Loucy (cell line): ENCODE results near the gene PLP1.

Experiments
- H2AFZ ChIP-seq: fragments of 200-600 bp; sonication (generic); 2 replicates; pipeline ENCODE4 v1.6.0; 2016; ENCODE audit warnings: antibody characterized with exemption, mild to moderate bottlenecking, low read length, moderate library complexity
- H3F3A ChIP-seq: fragments of 200-600 bp; 2 replicates; pipeline ENCODE4 v1.6.0; 2016; ENCODE audit warnings: antibody characterized with exemption, low read depth, mild to moderate bottlenecking
- H3K27me3 ChIP-seq: fragments of 200-600 bp; sonication (generic); 2 replicates; pipeline ENCODE4 v1.6.1; 2014; ENCODE audit warnings: low read length, mild to moderate bottlenecking; ENCODE audit not compliant: insufficient read depth, poor library complexity, severe bottlenecking
- H3K36me3 ChIP-seq: fragments of 200-600 bp; sonication (generic); 2 replicates; pipeline ENCODE4 v1.6.1; 2016; ENCODE audit warnings: low read length; ENCODE audit not compliant: insufficient read depth
- H3K4me1 ChIP-seq: fragments of 200-600 bp; sonication (generic); 2 replicates; pipeline ENCODE4 v1.5.1; 2014; ENCODE audit warnings: low read length, mild to moderate bottlenecking; ENCODE audit not compliant: insufficient read depth, poor library complexity, severe bottlenecking
- H3K4me2 ChIP-seq: fragments of 200-600 bp; sonication (generic); 2 replicates; pipeline ENCODE4 v1.6.0; 2014; ENCODE audit warnings: antibody characterized with exemption, low read length, low read depth, mild to moderate bottlenecking; ENCODE audit not compliant: poor library complexity, severe bottlenecking
- H3K4me3 ChIP-seq: fragments of 200-600 bp; sonication (generic); 2 replicates; pipeline ENCODE4 v1.5.1; 2014; ENCODE audit warnings: low read length, mild to moderate bottlenecking, mixed read lengths; ENCODE audit not compliant: poor library complexity, severe bottlenecking
- H3K79me2 ChIP-seq: fragments of 200-600 bp; sonication (generic); 2 replicates; pipeline ENCODE4 v1.6.1; 2014; ENCODE audit warnings: low read length; ENCODE audit not compliant: insufficient read depth
- H3K9ac ChIP-seq: fragments of 200-600 bp; sonication (generic); 2 replicates; pipeline ENCODE4 v1.6.0; 2014; ENCODE audit warnings: mild to moderate bottlenecking, low read depth, low read length, moderate library complexity; ENCODE audit not compliant: poor library complexity, severe bottlenecking
- H3K9me2 ChIP-seq: fragments of 200-600 bp; sonication (generic); replicated peaks from 2 replicates; pipeline ENCODE4 v1.6.1; 2016; ENCODE audit warnings: low read depth, low read length, mixed read lengths
- H3K9me3 ChIP-seq: fragments of 200-600 bp; sonication (generic); 2 replicates; pipeline ENCODE4 v1.6.1; 2014; ENCODE audit warnings: mild to moderate bottlenecking, antibody characterized with exemption, low read length, low read depth; ENCODE audit not compliant: insufficient read depth
- H4K20me1 ChIP-seq: fragments of 200-600 bp; sonication (generic); 2 replicates; pipeline ENCODE4 v1.6.0; 2014; ENCODE audit warnings: antibody characterized with exemption, low read length, mild to moderate bottlenecking; ENCODE audit not compliant: insufficient read depth, poor library complexity, severe bottlenecking
- EZH2phosphoT487 ChIP-seq: fragments of 200-600 bp; IDR thresholded peaks from 2 replicates; pipeline ENCODE4 v1.6.1; 2018; ENCODE audit warnings: antibody characterized with exemption, mild to moderate bottlenecking, moderate library complexity, borderline replicate concordance
- TF ChIP-seq, protein P1 (sequence below): fragments of 200-600 bp; sonication (generic); conservative IDR thresholded peaks from 2 replicates; pipeline ENCODE4 v1.5.1; 2014; ENCODE audit warnings: mild to moderate bottlenecking, antibody characterized with exemption, low read length

PLP1 gene

DNA sequence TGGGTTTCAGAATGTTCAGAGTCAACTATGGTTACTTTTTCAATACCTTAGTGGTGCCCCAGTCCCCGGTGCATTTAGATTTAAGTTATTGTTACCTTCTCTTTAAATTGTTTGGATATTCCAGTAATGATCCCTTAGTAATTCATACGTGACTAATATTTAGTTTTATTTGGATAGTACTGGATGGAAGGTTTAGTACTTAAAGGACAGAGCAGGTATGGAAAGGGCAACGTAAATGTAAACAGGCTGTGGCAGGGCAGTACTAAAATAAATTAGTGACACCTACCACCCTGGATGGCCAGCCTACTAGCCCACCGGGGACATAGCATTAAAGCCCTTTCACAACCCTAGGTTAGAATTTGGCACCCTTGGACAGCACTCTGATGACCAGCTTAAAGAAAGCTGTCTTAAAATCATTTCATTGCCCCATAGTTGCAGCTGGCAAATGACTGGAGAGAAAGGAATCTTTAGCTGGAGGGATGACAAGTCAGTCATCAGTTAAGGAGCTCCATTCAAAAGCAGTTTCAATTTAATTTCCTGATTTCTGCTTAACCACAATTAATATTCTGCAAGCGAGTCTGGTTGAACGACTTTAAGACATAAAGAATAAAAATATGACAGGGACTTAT, 16.4 kb downstream of the PLP1 start:
- TF ChIP-seq, protein P1, sequence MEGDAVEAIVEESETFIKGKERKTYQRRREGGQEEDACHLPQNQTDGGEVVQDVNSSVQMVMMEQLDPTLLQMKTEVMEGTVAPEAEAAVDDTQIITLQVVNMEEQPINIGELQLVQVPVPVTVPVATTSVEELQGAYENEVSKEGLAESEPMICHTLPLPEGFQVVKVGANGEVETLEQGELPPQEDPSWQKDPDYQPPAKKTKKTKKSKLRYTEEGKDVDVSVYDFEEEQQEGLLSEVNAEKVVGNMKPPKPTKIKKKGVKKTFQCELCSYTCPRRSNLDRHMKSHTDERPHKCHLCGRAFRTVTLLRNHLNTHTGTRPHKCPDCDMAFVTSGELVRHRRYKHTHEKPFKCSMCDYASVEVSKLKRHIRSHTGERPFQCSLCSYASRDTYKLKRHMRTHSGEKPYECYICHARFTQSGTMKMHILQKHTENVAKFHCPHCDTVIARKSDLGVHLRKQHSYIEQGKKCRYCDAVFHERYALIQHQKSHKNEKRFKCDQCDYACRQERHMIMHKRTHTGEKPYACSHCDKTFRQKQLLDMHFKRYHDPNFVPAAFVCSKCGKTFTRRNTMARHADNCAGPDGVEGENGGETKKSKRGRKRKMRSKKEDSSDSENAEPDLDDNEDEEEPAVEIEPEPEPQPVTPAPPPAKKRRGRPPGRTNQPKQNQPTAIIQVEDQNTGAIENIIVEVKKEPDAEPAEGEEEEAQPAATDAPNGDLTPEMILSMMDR = no peak
- Histone ChIP-seq H4K20me1 (no peaks in the 10 kb centered on the region), H3K36me3 (no peaks in the 10 kb centered on the region), H3K79me2 (no peaks in the 10 kb centered on the region), H3K9ac (no peak overlapping the region), H3K4me1 (no peaks in the 10 kb centered on the region), H3K27me3 (no peaks in the 10 kb centered on the region), H3K9me3 (no peaks in the 10 kb centered on the region), H2AFZ (no peak overlapping the region), H3F3A (no peaks in the 10 kb centered on the region), H3K4me3 (no peak overlapping the region), H3K4me2 (no peak overlapping the region), H3K9me2 (no peaks in the 10 kb centered on the region)

DNA sequence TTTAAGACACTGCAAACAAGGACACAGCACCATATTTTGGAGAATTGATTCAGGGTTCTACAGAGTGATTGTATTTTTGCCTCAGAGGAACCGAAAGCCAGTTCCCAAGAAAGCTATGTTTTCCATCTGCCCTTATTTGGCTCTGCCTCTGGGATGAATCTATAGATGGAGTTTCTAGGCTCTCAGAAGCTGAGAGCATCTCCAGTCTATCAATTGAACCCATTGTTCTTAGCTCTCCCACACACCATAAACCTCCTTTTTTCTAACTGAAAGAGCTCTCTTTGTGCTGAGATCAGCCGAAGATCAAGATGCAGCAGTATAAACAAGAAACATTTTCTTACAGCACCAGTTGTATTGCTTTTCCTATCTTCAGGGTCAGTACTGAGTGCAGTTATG, 16.9 kb downstream of the PLP1 start:
- H3K4me2 ChIP-seq = no peak overlapping the region
- H3K9ac ChIP-seq = no peak overlapping the region
- H4K20me1 ChIP-seq = no peaks in the 10 kb centered on the region
- no peaks in the 10 kb centered on the region for H3K9me2 ChIP-seq
- H3K4me3 ChIP-seq = no peak overlapping the region
- H3K79me2 ChIP-seq = no peaks in the 10 kb centered on the region
- no peaks in the 10 kb centered on the region for H3K27me3 ChIP-seq
- H3K4me1 ChIP-seq = no peaks in the 10 kb centered on the region
- TF ChIP-seq, protein P1 = no peak
- TF ChIP-seq EZH2phosphoT487 = no peak
- no peak overlapping the region for H2AFZ ChIP-seq
- no peaks in the 10 kb centered on the region for H3K36me3 ChIP-seq
- H3K9me3 ChIP-seq = no peaks in the 10 kb centered on the region
- H3F3A ChIP-seq = no peaks in the 10 kb centered on the region

DNA sequence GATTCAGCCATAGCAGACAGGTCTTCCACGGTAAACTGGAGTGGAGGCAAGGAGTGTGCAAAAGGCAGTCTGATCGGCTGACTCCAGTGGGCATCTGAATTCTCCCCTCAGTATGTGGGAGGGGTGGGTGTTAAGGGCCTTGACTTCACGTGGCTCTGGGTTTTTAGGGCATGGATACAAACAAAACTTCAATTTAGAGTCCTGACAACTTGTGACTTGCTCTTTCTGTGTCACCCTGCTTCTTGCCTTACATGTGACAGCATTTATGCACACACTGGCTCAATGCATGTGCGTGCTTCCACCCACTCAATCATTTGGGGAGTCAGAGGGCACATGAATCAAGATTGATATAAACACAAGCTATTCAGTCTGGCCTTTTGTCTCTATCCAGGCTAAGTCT, 17.5 kb downstream of the PLP1 start:
- Histone ChIP-seq H3K4me3 (no peak overlapping the region), H3K9me3 (no peaks in the 10 kb centered on the region), H3K9ac (no peak overlapping the region), H3F3A (no peaks in the 10 kb centered on the region), H3K9me2 (no peaks in the 10 kb centered on the region), H2AFZ (no peak overlapping the region), H3K4me1 (no peaks in the 10 kb centered on the region), H3K27me3 (no peaks in the 10 kb centered on the region), H3K79me2 (no peaks in the 10 kb centered on the region), H4K20me1 (no peaks in the 10 kb centered on the region), H3K36me3 (no peaks in the 10 kb centered on the region), H3K4me2 (no peak overlapping the region)
- TF ChIP-seq, protein P1 = no peak
- TF ChIP-seq EZH2phosphoT487 = no peak
